Activated CD8-positive, alpha-beta memory T cell treated with anti-CD3 and anti-CD28 coated beads for 24 hours (primary cell): ENCODE data around the gene CDC42BPA.
"Not testable (repeated sequence)": the region's sequence is repeated elsewhere in the genome, so short reads cannot be mapped to it uniquely, and the experiment has no call there.

Experiments
- DNase-seq: peaks from one replicate; pipeline ENCODE4 v3.0.0-alpha.2; 2020

Gene CDC42BPA

DNA sequence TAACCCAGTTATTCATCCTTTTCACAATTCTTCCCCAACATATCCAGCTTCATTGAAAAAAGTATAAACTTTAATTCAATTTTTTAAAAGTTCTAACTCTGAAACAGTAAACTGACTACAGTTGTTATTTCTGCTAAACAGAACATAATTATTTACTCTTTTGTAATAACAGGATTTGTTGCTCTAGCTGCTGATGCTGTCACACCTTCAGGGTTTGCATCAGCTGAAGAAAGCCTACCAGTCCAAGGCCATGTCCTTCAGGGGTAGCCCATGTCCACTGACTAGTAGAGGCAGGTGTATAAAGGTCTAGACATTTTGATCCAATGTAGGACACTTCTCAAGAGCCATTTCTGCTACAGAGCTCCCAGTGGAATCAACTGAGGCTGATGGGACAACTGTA lies 107.7 kb downstream of the CDC42BPA start:
- DNase-seq: no peak

DNA sequence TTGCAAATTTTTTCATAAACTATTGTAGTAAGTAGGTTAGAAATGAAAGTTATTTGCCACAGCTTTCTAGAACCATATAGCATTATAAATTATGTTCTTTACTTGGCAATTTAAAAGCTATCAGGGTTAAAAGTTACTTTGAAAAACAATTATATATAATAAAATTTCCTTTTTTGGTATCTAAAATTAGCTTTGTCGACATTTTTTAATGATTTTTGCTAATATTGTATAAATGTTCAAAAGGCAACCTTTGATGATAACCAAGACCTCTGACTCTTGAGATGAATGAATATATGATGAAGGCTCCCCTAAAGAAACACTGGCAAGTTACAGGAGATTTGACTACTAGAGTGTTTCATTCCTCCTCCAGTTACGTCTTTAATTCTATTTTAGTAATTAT lies 121.2 kb downstream of the CDC42BPA start:
- DNase-seq: no peak

DNA sequence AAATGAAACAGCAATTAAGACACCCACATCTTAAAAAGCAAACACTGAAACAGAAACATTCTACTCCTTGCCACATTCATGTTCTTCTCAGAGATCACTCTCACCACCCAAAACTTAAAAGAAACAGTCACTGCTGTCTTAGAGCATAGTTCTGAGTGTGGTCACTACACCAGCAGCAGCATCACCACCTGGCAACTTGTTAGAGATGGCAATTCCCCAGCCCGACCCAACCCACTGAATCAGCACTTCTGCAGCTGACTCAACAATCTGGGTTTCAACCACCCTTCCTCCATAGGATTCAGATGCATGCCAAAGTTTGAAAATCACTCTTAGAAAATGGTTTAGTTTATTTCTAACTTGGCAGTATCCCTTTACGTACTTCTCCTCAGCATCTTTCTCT lies 126.1 kb downstream of the CDC42BPA start:
- no peak for DNase-seq

DNA sequence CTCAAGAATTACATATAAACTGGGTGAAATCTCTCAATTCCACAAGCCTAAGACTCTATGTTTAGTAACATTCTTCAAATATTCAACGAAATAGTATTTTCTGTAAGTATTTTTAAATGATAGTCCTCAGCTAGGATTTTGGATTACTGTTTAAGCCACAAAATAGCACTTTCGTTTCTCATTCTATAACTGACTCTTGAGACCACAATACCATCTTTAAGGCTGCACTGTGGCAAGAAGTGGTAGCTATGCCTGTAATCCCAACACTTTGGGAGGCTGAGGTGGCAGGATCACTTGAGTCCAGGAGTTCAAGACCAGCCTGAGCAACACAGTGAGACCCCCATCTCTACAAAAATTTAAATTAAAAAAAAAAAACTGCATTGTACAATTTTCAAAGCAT lies 126.7 kb downstream of the CDC42BPA start:
- no peak for DNase-seq

DNA sequence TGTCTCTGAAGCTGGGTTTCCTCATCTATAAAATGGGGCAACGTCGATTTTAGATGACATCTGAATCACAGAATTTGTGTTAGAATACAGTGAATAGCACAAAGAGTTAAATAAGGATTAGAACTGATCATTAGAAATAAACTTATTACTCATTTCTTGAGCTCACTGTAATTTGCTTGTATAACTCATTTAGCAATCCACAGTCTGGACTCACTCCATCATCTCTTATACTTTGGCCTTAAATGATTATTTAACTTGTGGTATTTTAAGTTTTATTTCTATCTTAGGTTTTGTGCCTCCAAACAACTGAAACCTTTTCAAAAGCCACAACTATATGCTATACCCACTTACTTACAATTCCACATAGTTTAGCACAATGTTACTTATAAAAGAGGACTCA lies 128.0 kb downstream of the CDC42BPA start:
- no peak for DNase-seq

DNA sequence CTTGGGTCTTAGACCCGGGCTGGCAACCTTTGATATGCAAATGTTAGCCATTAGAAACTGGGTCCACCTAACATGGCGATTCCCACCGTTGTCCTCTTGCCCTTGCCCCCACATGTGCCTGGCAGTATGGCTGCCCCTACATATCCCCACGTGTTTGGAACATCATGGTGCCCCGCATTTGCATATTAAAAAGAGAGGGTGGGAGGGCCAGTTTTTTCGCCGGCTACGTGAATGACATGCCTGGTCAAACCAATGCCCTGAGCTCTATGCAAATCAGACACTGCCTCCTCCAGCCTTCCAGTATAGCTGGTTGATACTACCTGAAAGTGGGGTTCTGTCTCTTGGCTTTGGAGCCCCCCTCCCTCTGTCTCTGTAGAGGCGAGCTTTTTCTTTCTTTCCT lies 133.0 kb downstream of the CDC42BPA start:
- no peak for DNase-seq

DNA sequence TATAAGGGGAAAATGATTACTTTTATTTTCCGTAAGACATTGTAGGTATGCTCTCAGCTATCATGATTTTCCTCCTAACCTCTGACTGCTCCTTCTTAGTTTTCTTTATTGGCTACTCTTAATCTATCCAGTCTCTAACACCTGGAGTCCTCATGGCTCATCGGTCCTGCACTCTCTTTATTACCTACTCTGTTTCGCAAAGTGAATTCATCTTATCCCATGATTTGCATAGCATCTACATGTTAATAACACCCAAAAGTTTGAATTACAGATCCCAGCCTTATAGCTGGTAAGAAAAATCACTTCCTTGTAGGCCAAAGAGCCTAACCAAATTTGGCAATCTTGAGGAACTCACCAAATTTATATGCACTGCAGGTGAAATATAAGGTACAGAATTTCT lies 136.3 kb downstream of the CDC42BPA start:
- no peak for DNase-seq

DNA sequence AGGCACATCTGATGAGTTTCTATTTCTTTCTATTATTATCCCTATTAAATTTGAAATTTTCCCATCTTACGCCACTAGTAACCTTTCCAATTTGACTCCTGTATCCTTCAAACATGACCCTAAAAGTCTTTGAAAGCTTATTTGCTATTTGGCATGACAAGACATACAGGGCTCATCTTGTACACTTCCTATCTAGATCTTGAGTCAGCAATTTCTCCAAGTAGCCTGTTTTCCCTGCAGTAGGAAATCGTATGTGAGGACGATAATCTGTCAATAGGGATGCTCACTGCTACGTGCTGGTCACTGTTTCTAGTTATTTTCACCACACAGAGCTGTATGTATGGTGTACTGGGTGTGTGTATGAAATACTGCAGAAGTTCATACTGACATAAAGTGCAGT lies 142.7 kb downstream of the CDC42BPA start:
- no peak for DNase-seq

DNA sequence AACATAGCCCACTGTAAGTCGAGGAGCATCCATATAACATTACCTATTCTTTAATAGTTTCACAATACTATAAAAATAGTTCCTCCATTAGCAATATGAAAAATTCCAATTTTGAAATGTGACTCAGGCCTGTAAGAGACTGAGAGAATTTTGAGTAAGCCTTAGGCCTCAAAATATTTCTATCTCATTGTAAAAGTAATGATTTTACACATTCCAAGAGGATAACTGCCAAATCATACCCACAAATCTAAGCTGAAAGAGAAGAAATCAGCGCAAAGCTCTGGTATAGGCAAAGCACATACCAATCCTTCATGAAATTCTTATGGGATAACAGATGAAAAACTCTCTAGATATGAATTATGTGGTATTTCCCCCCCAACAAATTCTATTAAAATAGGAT lies 144.1 kb downstream of the CDC42BPA start:
- DNase-seq: no peak

DNA sequence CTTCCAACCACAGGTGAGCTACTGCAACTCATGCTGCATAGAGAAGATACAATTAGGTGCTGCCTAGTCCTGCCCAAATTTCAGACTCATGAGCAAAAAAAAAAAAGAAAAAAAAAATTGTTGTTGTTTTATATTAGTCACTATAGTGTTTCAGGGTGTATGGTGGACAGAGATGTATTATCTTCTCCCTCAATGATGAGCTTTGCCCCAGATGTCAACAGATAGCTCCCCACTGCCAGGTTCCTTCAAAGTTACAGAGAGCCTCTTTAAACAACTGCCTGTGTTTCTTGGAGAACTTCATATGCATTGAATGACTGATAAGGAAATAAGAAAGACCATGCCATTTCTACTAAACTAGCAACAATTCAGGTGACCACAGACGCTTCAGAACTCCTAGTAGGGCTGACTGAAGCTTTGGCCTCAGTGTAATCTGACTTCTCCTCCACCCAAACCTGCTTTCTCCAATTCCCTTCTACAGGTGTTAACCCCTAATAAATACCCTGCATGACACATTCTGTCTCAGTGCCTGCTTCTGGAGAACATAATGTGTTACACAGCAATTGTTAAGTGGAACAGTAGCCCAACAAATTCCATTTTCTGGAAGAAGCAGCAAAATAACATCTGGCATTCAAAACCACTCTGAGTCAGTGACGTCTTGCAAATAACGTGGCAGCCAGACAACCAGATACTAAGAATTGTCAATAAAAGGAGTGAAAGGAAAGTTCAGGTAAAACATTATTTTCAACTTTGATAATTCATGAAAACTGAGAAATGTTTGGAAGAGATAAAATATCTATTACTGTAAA lies 147.7 kb downstream of the CDC42BPA start:
- DNase-seq: no peak

DNA sequence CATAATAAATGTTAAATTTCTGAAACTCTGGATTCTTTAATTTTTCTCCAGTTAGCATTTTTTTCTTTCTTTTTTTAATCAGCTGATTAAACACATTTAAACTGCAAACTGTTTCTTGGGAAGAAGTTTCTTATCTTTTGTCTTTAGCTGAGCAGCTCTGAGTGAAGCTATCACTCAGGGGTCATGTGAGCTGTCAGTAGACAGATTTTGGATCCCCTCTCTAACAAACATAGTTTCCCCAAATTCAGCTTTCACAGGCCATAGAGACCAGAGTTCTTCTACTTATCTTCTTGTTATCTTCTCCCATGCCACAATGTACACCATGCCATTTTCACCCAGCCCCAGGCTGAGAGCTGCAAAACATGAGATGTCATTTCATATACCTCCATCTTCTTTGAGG lies 148.9 kb downstream of the CDC42BPA start:
- no peak for DNase-seq

DNA sequence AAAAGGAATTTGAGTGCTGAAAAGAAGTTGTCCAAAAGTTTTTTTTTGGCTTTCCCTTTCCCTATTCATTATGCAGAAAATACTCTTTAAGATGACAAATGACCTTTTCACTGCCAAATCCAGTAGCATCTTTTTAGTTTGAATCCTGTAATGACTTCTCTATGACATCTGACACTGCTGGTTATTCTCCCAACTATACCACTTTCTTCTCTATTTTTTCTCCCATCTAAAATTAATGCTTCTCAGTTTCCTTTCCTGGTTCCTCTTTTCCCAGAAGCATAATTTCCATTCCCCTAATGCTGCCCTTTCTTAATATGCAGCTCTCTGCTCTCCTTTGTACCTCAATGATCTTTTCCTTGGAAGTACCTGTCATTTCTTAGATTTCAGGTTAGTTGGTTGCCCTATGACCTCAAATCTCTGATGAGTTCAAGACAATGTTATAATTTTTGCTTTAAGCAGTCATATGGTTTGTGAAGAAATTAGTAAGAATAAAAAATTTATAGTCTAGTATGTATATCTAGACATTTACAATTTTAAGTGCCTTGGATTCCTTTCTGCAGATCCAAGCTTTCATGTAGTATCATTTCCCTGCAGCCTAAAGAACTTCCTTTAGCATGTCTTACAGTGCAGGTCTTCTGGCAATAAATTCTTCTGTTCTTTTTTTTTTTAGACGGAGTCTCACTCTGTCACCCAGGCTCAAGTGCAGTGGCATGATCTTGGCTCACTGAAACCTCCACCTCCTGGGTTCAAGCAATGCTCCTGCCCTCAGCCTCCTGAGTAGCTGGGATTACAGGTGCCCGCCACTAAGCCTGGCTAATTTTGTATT lies 150.8 kb downstream of the CDC42BPA start:
- no peak for DNase-seq

DNA sequence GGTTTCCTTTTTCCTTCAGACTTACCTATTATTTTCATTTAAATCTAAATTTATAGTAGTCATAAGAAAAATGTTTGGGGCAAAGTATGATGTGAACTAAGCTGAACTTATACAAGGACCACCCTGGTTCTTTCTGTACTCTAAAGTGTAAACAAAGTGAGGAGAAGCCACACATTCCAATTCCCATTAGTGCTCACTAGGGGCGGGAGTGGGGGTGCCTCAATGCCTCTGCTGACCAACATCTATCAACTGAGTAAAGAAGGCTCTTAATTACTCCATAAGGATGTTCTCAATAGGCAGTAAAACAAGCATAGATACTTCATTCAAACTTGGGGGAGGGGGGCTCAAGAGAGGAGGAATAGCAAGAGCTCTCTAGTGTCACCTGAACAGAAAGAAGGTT lies 151.7 kb downstream of the CDC42BPA start:
- DNase-seq: no peak

DNA sequence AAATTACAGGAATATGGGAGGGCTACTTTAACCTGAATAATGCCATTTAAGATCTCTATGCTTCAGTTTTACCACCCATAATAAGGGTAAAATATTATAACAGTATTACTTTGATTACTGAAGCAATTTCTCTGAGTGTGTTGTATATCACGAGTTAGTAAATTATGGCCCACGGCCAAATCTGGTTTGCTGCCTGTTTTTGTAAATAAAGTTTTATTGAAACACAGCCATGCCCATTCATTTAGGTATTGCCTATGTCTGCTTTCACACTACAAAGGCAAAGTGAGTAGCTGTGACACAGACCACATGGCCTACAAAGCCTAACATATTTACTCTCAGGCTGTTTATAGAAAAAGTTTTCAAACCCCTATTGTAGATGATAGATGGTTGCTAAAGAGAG lies 156.8 kb downstream of the CDC42BPA start:
- DNase-seq: no peak

DNA sequence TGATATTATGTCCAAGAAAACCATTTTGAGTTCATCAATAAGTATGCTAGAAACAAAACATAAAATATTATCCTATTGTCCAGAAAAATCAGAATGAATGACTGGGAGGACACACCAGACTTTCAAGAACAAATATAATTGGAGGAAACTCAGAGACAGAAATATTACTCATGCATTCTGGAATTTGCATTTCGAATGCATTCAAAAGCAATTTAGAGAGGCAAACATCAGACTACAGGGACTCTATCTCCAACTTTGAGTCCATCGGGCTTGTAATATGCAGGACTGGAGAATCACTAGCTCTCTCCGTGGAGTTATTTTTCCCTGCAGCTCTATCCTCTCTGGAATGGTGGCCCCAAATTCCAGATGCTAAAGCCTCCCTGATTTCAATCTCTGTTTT lies 161.8 kb downstream of the CDC42BPA start:
- no peak for DNase-seq

DNA sequence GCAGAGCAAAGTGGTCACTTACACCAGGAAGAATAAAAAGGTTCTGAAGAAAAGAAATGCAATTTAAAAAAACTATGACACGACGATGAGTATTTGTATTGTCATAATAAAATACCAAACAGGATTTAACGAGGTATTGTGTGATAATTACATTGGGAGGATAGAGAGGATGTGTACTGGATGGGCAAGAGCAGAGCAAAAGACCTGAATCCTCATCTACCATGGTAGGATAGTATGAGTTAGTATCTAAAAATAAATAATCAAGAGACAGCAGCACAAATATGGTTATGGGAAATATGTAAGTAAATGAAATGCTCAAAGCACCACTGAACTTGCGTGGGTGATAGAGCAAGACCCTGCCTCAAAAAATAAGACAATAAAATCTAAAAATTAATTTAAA lies 162.6 kb downstream of the CDC42BPA start:
- DNase-seq: no peak

DNA sequence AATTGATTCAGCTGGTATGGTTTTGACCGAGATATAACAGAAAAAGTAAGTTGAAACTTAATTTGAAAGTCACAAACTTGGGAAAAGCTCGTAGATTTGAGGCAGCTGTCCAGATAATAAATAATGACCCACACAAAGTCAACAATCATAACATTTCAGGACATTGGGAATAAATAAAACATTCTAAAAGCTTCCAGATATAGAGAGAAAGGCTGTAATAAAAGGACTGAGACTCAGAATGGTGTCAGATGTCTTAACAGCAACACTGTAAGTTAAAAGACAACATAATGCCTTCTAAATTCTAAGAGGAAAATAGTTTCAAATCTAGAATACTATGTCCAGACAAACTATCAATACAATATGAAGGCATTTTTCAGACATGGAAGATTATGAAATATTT lies 163.3 kb downstream of the CDC42BPA start:
- no peak for DNase-seq

DNA sequence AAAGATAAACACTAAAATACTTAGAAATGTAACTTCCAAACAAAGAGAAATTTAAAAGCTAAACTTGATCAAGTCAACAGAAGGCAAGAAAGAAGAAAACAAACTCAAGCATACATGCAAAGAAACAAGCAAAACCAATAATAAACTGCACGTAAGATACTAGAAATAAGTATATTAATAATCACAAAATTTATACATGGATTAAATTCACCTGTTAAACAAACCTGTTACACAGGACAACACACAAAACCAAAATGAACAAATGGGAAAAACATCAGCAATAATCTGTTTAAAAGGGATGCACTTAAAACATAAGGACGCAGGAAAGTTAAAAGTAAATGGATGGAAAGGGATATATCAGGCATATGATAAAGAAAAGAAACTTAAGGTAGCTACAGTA lies 165.8 kb downstream of the CDC42BPA start:
- no peak for DNase-seq

DNA sequence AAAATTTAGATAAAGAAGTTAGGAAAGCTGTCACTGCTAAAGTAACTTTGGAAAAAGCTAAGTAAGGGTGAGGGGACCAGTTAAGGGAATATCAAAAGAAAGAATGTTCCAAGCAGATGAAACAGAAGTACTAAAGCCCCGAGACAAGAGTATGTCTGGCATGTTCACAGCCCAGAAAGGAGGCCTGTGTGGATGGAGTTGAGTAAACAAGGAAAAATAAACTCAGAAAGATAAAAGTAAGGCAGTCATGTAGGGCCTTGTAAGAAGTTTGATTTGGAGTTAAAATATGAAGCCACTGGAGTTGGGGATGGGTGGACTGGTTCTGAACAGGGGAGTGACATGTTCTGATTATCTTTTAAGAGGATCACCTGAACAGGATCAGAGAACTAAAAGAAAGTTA lies 177.9 kb downstream of the CDC42BPA start:
- DNase-seq: no peak

DNA sequence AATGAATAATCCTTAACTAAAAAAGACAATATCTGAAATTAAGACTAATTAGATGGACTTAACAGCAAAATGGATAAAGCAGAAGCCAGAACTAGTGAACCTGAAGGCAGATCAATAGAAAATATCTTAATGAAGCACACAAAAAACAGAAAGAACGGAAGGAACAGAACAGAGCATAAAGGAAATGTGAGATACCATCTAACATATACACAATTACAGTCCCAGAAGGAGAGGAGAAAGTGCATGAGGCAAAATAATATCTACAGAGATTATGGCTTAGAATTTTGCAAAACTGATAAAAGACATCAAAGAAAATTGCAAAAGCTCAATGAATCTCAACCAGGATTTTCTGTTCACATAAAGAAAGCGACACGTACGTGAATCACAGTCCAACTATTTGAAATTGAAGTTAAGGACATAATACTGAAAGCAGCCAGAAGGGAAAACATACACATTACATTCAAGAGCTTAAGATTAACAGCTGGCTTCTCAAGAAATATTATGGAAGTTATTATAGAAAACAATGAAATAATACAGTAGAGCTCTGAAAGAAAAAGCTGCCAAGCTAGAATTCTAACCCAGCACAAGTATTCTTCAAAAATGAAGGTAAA lies 182.0 kb downstream of the CDC42BPA start:
- no peak for DNase-seq

DNA sequence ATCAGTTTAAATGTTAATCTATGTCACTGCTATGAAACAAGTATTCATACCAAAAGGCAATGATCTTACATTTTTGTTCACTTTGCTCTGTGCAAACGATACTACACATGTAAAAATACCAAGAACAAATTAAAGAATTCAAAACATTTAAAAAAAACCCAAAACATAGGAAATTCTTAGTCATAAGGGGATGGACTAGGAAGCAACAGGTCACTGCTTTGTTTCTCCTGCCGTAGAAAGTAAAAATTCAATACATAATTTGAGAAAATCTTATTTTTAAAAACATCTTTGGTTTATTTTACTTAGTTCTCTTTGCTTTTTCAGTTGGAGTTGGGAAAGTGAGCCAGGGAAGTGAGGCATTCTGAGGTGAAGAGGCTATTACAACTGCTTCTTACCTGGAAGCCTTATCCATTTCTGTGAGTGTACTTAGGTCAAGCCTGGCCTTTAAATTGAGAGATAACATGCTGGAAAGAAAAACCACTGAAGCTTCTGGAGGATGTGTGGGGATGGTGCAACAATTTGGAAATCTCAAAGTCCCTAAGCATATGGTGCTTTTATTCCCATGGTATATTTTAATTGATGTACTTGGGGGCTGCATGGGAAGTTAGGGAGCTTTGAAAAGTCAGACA lies 183.5 kb downstream of the CDC42BPA start:
- no peak for DNase-seq

DNA sequence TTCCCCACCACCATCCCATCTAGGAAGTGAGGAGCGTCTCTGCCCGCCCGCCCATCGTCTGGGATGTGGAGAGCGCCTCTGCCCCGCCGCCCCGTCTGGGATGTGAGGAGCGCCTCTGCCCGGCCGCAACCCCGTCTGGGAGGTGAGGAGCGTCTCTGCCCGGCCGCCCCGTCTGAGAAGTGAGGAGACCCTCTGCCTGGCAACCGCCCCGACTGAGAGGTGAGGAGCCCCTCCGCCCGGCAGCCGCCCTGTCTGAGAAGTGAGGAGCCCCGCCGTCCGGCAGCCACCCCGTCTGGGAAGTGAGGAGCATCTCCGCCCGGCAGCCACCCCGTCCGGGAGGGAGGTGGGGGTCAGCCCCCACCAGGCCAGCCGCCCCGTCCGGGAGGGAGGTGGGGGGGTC lies 185.6 kb downstream of the CDC42BPA start:
- not testable (repeated sequence) for DNase-seq

DNA sequence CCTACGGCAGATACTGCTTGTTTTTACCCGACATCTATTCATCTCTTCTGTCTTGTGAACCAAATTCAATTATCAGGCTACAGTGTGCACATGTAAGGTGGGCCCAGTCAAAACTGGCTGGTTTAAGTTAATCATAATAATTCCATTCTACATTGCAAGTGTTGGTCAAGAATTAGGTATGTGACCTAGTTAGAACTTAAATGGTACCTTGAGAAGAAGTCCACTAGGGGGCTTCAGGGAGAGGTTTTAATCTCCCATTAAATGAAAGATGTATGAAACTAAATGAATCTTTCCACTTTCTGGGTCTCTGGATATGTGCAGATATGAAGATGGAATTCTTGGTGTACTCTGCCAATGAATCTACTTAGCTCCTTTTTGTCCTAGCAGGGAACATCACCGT lies 187.1 kb downstream of the CDC42BPA start:
- DNase-seq: no peak

DNA sequence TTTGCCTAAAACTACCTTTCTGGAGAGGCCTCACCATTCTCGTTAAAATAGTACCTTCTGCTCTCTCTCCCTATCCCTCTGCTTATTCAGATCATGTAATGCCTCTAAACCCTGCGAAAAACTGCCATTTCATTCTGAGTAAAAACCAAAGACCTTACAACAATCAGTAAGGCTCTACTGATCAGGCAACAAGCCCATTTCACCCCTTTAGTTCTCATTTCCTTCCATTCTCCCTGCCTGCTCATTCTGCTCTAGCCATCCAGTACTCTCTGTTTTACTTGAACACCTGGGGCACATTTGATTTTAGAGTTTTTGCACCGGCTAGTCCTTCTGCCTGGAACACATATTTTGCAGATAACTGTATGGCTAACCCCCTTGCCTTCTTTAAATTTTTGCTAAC lies 190.4 kb downstream of the CDC42BPA start:
- no peak for DNase-seq
